ENCODE data around the gene DGCR2.
A peak's percentile ranks its signal among the peaks of the same experiment; 100 is the strongest.
"Not testable (repeated sequence)": the region's sequence is repeated elsewhere in the genome, so short reads cannot be mapped to it uniquely, and the experiment has no call there.

The DGCR2 gene, protein sequence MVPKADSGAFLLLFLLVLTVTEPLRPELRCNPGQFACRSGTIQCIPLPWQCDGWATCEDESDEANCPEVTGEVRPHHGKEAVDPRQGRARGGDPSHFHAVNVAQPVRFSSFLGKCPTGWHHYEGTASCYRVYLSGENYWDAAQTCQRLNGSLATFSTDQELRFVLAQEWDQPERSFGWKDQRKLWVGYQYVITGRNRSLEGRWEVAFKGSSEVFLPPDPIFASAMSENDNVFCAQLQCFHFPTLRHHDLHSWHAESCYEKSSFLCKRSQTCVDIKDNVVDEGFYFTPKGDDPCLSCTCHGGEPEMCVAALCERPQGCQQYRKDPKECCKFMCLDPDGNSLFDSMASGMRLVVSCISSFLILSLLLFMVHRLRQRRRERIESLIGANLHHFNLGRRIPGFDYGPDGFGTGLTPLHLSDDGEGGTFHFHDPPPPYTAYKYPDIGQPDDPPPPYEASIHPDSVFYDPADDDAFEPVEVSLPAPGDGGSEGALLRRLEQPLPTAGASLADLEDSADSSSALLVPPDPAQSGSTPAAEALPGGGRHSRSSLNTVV

DNA sequence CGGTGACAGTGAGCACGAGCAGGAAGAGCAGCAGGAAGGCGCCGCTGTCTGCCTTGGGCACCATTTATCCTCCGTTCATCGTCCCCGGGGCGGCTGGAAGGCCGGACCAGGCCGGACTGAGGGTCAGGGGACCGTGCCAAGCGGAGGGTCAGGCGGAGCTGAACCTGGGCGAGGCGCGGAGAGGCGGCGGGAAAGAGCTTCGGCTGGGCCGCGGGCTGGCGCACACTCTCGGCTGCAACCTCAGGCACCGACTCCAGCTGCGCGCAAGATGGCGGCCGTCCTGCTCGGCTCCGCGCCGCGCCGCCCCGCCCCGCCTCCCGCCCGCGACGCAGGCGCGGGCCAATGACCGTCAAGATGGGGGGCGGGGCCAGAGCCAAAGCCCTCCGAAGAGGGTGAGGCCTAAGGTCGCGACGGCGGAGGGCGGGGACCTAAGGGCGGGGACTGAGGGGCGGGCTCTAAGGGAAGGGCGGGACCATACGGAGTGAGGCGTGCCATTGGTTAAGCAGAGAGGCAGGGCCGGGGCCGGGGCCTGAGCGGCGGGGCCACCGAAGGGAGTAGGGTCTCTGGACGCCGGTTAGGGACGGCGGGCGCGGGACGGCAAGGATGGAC lies at the start of gene DGCR2:
DGCR2 (minus strand) TSS at position 270 of the 609 bp plus-strand sequence; CDS start at position 64, 206 bp downstream.
- DNase-seq: peak; percentile 99

DNA sequence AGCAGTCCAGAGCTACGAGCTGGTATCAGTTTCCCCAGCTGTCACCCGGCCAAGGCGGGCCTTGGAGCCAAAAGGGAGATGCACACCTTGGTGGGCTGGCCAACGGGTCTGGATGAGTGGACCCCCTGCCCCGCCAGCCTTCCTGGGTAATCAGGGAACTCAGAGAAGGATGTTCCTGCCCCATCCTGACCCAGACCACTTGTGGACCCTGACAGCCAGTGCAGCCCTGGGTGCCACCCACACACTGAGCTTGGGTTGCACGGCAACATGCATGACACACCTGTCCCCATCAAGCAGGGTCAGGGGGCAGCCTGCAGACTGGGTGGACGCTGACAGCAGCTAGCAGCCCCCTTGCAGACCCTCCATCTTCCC lies 47.7 kb upstream of the DGCR2 start:
- no peak for DNase-seq

DNA sequence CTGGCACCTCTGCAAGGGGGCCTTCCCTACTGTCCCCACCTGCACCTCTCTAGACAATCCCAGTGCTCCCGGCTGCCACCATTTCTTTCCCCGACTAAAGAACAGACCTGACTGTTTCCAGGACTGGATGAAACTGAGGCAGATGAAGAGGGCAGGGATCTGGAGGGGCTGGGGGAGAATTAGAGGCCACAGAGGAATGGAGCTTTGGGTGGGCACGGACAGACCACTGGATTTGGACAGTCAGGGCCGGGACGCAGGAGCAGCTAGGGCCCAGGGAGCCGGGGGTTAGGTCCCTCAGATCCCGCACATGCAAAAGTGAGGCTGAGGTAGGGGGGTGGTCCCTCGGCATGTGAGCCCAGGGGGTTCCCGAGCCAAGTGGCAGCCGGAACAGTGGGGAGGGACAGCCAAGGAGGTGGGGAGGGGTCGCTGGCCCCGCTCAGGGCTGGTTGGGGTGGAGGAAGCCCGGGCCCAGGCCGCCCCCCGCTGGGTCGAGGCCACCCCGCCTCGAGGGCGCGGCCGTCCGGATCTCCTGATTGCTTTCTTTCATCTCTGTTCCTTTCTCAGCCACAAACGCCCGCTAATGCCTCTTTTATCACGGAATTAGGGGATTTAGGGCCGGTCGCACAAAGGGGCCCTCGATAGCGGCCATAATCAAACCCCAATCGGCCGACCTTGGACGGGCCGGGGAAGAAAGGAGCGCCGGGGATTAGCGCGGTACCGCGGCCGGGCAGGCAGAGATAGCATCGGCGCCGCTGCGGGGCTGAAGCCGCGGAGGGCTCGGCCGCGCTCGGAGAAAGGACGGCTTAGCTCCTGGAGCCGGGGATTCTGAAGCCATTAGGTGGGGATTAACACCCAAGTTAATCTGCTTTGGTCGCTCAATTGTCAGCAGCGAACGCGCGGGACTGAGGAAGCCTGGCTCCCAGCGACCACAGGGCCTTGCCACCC lies 47.1 kb upstream of the DGCR2 start:
- DNase-seq: no peak

DNA sequence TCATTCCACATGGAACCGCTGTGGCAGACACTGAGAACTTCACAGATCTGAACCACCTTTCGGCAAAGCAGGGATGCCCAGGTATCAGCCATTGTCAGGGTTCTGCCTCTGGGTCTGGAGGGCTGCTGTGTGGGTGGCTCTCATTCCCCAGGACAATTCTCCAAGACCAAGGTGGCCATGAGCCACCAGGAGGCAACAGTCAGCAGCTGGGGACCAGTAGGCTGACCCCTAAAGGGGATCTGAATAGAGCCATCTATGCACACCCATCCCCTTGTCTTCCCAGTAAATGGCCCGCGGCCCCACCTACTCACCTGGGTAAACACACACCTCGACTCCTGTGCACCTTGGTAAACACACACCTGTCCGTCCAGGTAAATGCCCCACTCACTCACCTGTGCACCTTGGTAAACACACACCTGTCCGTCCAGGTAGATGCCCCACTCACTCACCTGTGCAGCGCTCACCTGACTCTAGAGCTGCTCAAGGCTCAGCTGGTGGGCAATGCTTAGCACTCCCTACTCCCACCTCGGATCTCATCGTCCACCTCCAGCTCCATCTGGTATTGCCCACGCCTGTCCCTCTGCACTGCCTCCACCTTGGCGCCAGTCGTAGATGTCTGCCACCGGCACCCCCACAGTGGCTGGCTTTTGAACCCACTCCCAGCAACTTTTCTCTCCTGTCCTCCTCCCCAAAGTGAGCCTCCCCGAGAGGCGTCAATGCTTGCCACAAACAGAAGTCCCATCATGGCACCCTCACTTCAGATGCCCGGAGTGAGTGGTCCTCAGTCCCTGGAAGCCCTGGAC lies 46.1 kb upstream of the DGCR2 start:
- DNase-seq: no peak

DNA sequence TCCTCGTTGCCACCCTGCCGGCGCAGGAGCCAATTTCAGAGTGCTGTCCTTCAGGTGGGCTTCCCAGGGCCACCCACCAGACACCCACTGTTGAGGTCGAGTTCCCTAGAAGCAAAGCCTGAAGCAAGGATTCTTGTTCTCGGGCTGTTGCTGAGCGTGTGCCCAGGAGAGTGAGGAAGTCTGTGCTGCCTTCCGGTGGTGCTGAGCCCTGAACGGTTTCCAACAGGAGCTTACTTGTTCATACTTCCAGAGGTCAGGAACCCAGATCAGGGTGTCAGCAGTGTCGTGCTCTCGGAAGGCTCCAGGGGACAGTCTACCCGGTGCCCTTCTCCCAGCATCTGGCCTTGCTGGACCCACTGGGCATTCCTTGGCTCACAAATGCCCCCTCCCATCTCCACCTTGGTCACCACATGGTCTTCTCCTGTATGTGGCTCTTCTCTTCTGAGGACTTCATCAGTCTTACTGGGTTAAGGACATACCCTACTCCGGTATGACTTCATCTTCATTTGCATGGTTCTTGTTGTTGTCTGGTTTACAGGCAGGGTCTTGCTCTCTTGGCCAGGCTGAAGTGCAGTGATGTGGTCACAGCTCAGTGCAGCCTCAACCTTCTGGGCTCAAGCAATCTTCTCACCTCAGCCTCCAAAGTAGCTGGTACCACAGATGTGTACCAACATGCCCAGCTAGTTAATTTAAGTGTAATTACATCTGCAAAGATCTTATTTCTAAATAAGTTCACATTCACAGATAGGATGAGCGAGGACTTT lies 45.1 kb upstream of the DGCR2 start:
- no peak for DNase-seq

DNA sequence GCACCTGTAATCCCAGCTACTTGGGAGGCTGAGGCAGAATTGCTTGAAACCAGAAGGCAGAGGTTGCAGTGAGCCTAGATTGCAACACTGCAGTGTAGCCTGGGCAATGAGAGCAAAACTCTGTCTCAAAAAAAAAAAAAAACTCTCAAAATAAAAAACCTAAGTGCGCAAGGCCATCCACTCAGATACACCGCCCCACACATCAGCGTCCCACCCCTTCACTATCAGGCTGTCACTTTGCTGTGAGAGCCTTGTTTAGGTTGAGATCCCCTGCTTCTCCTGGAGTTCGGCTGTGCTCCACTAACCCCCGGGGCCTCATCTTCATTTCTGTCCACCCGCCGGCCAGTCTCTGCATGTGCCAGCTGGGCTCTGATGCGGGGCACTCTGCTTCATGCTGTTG lies 44.2 kb upstream of the DGCR2 start:
- DNase-seq: no peak

DNA sequence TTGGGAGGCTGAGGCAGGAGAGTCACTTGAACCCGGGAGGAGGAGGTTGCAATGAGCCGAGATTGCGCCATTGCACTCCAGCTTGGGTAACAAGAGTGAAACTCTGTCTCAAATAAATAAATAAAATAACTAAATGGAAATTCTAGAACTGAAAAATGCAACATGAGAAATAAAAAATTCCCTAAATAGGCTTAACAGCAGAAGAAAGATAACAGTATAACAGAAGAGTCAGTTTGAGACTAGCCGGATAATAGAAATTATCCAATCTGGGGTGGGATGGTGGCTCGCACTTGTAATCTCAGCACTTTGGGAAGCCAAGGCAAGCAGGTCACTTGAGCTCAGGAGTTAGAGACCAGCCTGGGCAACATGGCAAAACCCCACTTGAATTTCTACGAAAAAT lies 42.2 kb upstream of the DGCR2 start:
- no peak for DNase-seq

DNA sequence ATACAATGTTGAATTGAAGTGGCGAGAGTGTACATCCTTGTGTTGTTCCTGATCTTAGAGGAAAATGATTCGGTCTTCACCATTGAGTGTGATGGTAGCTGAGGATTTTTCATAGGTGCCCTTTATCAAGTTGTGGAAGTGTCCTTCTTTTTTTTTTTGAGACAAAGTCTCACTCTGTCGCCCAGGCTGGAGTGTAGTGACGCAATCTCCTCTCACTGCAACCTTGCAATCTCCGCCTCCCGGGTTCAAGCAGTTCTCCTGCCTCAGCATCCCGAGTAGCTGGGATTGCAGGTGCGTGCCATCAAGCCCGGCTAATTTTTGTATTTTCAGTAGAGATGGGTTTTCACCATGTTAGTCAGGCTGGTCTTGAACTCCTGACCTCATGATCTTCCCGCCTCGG lies 36.4 kb upstream of the DGCR2 start:
- DNase-seq: not testable (repeated sequence)

DNA sequence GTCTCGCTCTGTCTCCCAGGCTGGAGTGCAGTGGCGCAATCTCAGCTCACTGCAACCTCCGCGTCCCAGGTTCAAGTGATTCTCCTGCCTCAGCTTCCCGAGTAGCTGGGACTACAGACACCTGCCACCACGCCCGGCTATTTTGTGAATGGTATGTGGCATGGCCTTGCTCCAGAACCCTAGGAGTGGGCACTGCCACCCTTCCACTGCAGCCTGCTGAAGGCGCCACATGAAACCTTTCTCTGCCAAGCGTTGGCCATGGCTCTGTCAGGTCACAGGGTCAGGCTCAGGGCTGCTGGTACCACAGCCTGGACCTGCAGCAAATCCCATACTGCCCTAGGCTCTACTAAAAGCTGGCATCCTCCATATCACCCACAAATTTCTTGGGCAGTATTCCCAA lies 33.9 kb upstream of the DGCR2 start:
- DNase-seq: not testable (repeated sequence)

DNA sequence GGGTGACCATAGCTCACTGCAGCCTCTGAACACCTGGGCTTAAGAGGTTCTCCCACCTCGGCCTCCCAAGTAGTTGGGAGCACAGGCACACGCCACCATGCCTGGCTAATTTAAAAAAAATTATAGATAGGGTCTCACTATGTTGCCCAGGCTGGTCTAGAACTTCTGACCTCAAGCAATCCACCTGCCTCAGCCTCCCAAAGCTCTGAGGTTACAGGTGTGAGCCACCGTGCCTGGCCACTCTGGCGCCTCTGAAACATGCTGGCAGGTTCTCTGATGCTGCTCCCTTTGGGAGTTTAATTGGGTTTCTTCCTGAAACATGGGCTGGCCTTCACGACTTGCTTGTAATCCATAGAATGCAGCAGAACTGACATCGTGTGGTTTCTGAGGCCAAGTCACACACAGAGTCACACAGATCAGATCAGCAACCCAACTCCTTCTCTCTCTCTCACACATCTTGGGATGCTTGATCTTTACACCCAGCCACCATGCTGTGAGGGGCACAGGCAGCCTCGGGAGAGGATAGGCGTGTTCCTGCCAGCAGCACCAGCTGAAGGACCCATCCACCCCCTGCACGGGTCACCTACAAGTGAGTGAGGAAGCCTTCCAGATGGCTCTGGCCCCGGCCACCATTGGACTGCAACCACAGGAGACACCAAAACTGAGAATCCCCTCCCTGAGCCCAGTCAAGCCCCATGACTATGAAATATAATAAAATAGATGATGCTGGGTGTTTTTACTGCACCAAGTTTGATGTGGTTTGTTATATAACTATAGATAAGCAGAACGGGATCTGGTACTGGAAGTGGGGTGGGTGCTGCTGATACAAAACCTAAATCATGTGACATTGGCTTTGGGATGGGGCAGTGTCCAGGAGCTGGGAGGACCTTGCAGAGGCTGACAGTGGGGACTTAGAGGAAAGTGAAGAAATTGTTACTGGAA lies 31.0 kb upstream of the DGCR2 start:
- DNase-seq: peak; percentile 53

DNA sequence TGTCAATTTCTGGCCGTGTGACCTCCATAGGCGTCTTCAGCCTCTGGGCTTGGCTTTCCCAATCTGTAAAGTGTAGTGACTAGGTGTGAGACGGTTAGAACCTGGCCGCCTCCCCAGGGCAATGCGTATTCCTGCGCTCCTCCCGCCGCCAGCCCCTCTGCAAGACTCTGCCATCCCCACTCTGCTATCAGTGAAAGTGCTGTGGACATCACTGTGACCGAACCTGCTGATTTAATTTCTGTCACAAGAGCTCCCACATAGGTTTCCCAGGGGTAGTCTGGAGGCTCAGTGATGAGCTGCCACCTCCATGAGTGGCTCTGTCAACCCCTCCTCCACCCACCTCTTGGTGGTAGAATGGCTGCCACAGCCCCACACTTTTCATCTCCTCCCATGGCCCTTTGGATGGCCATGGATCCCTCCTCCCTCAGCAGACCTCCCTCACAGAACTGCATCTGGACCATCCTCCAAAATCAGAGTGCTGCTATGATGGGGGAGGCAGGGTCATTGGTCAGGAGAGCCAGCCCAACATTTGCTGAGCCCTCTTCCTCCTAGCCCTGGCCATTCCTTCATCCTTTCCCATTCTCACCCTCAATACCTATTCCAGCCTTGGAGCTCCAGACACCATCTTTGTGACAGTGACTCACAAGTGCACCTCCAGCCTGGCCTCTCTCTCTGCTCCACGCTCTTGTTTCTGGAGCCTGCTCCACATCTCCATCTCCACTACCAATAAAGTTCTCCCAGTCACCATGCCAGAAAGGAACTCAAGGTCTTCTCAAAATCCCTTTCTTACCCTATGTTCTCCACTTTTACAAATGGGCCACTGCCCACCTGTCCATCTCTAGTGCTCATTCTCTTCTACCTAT lies 29.3 kb upstream of the DGCR2 start:
- DNase-seq: no peak

DNA sequence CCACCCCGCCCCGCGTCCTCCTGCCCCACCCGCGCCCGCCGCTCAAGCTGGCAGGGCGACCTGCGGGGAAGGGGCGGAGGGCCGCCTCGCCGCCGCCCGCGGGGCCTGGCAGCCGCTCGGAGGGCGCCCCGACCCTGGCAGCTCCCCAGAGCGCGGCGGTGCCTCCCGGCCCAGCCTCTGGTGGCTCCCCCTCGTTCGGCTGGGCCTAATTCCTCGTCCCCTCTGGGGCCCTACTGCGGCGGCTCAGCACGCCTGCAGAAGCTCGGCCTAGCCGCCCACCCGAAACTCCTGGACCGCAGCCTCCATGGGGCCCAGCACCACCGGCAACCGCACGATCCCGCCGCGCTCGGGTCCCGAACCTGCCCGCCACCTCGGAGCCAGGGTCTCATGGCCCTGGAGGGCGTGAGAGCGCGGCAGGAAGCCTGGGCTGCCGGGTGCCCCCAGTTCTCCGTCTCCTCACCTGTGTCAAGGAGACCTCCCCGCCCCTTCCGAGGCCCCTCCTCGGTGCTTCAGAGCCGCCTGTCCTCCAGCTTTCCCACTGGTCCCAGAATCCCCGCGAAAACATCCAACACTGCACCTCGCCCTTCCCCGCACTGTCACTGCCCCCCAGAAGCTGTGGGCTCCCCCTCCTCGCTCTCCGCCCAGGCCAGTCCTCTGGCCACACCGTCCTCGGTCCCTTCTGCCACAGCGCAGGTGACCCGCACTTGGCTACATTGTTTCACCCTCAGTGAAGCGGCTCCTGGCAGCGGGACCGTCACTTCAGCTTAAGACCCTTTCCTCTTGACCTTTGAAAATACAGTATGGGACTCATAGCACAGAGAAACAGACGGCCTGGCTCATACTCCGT lies 28.5 kb upstream of the DGCR2 start:
- no peak for DNase-seq

DNA sequence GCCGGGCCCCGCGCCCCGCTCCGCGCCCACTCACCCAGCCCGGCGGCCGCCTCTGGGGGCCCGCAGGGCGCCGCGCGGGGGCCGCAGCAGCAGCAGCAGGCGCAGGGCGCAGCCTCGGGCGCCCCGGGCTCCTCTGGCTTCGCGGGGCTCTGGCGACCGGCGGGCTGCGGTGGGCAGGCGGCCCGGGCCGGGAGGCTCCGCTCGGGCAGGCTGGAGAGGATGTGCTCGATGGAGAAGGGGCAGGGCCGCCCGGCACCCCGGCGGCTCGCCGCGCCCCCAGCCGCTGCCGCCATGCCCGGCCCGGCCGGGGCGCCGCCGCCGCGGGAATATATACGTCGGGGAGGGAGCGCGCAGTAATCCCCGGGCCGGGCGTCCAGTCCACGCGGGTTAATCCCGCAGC lies 27.8 kb upstream of the DGCR2 start, which contains the start of gene GSC2:
GSC2 (minus strand) TSS at position 302 of the 400 bp plus-strand sequence; CDS start at position 293, 9 bp downstream.
- no peak for DNase-seq

DNA sequence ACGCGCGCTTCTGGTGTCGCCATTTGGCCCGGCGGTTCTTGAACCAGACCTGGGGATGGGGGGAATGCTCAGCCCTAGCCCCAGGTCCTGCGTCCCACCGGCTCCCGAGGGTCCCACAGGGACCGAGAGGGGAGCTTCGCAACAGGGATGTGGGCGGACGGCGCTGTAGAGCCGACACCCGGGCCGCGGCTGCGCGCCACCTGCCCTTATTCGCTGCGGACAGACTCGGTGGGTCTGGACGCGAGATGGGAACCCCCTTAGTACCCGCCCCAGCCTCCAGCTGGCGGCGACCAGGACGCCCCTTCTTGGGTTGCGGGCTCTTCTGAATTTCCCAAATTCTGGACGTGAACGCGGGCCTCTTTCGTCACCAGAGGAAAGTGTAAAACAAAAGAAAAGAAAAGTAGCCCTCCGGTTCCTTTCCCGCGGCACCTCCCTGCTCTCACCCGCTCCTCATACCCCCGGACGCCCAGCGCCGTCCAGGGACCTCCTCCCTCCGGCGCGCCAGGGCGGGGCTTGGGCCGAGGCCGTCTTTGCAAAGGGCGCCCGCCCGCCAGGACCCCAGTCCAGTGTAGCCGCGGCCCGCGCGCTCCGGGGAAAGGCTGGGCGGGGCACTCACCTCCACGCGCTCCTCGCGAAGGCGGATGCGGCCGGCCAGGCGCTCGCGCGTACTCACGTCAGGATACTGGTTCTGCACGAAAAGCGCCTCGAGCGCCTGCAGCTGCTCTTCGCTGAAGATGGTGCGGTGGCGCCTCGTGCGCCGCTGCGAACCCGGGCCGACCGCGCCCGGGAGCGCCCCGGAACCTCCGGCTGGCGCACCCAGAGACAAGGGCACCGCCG lies 27.1 kb upstream of the DGCR2 start:
- DNase-seq: no peak

DNA sequence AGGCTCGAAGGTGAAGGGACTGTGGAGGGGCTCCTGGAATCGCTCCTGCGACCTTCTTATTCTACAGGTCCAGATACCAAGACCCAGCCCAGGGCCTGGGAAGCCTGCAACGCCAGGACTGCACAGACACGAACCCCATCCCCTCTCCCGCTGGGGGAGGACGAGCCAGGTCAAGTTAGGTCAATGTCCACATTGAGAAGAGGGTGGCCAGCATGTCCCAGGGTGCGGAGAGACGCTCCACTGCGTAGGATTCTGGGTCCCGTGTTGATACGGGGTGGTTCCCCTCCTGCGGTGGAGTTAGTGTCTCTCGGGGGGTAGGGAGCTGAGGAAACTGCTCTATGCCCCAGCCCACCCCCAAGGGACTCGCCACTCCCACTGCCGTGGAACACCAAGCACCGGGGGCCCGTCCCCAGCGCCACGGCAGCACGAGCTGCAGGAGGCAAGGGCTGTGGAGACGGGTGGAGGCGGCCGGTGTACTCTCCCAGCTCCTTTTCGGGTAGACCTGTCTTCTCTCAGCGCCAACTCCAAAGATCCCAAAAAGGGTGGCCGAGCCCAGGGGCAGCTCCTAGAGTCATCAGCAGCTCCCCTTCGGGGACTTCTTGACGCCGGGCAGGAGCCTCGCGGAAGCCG lies 26.3 kb upstream of the DGCR2 start:
- DNase-seq: no peak

DNA sequence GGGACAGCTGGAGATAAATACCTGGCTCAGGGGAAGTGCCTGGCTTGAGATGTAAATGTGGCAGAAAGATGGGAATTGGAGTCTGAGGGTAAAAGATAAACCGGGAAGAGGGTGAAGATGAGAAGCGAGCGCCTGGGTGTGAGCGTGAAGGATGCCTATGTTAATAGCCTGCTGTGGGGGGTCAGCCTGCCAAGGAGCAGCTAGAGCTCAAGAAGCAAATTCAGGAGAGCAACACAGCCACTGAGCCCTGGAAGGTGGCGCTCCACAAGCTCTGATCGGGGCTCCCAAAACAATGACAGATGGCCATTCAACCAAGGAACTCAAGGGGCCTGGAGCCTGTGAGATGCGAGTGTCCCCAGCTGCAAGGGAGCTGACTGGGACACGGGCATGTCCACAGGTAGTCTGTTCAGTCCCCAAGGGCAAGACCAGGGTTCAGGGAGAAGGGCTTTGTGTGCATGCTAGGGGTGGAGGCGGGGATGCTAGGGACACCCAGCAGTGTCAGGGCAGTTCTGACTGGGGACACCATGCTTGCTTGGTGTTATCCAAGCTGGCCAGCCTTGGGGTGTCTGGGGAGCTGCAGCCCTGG lies 25.1 kb upstream of the DGCR2 start:
- DNase-seq: no peak
